ENCODE data around the gene ATG5. TPM values are rescaled to one million over a fixed set of nuclear protein-coding genes. Genes with fewer than 3 reads are reported as not detected.

ATG5 gene
- total RNA-seq, 1 experiment from 2014 or later = 51.4 TPM

DNA sequence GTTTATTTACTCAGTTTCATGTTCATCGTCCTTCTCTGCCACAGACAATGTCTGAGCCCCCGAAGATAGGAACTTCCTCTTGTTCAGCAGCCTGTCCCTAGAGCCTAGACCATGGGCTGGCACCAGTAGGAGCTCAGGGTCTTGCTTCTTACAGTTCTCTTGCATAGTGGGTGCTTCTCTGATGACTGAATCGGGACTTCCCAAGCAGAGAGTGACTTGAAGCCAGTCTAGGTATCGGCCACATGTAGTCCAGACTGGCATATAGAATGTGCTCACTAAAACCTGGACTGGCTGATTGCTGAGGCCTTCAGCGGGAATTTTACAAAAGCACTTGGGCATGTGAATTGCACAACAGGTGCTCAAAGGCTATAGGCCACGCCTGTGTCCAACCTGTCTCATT, 187.4 kb downstream of the ATG5 start:
- no peak overlapping the region for H3K4me3 ChIP-seq (ENCODE audit: low read depth in 2 of 2, low read length in 2 of 2)
- no peak overlapping the region for H3K27ac ChIP-seq (ENCODE audit: low read length)
- ChIA-PET POLR2A (no interaction called here), CTCF (no interaction called here)
- H3K9me3 ChIP-seq (ENCODE audit: control insufficient read depth, insufficient read depth, low read depth, low read length) = no peaks in the 10 kb centered on the region
- peaks cover 14% of the 10 kb centered on the region for H3K4me1 ChIP-seq (ENCODE audit: control insufficient read depth, insufficient read depth, low read length)
- TF ChIP-seq SIN3A (IDR thresholded peaks at IDR 0.05; ENCODE audit: borderline replicate concordance, insufficient read depth, low read depth, low read length) = no peak
- no peak for TF ChIP-seq TCF7L2 (IDR thresholded peaks at IDR 0.05; ENCODE audit: low read depth, low read length)
- TF ChIP-seq, protein P1, sequence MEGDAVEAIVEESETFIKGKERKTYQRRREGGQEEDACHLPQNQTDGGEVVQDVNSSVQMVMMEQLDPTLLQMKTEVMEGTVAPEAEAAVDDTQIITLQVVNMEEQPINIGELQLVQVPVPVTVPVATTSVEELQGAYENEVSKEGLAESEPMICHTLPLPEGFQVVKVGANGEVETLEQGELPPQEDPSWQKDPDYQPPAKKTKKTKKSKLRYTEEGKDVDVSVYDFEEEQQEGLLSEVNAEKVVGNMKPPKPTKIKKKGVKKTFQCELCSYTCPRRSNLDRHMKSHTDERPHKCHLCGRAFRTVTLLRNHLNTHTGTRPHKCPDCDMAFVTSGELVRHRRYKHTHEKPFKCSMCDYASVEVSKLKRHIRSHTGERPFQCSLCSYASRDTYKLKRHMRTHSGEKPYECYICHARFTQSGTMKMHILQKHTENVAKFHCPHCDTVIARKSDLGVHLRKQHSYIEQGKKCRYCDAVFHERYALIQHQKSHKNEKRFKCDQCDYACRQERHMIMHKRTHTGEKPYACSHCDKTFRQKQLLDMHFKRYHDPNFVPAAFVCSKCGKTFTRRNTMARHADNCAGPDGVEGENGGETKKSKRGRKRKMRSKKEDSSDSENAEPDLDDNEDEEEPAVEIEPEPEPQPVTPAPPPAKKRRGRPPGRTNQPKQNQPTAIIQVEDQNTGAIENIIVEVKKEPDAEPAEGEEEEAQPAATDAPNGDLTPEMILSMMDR (IDR thresholded peaks at IDR 0.05) = no peak
- TF ChIP-seq, protein P2, sequence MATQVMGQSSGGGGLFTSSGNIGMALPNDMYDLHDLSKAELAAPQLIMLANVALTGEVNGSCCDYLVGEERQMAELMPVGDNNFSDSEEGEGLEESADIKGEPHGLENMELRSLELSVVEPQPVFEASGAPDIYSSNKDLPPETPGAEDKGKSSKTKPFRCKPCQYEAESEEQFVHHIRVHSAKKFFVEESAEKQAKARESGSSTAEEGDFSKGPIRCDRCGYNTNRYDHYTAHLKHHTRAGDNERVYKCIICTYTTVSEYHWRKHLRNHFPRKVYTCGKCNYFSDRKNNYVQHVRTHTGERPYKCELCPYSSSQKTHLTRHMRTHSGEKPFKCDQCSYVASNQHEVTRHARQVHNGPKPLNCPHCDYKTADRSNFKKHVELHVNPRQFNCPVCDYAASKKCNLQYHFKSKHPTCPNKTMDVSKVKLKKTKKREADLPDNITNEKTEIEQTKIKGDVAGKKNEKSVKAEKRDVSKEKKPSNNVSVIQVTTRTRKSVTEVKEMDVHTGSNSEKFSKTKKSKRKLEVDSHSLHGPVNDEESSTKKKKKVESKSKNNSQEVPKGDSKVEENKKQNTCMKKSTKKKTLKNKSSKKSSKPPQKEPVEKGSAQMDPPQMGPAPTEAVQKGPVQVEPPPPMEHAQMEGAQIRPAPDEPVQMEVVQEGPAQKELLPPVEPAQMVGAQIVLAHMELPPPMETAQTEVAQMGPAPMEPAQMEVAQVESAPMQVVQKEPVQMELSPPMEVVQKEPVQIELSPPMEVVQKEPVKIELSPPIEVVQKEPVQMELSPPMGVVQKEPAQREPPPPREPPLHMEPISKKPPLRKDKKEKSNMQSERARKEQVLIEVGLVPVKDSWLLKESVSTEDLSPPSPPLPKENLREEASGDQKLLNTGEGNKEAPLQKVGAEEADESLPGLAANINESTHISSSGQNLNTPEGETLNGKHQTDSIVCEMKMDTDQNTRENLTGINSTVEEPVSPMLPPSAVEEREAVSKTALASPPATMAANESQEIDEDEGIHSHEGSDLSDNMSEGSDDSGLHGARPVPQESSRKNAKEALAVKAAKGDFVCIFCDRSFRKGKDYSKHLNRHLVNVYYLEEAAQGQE (IDR thresholded peaks at IDR 0.05; ENCODE audit: insufficient read depth in 1 of 2, low read depth in 2 of 2, low read length in 1 of 2) = no peak
- no peak for TF ChIP-seq POLR2AphosphoS5 (IDR thresholded peaks at IDR 0.05; ENCODE audit: low read depth, low read length)
- intact Hi-C loops (cut with micrococcal nuclease; ENCODE audit: unreplicated experiment) (no loop called here), in situ Hi-C loops (cut with HindIII; ENCODE audit: low pct_unique_long_range_greater_than_20kb, low sequenced_read_pairs) (no loop called here)
- H3K36me3 ChIP-seq (ENCODE audit: control insufficient read depth, insufficient read depth, low read length) = no peaks in the 10 kb centered on the region
- DNase-seq (ENCODE audit: low read depth, low spot score) (no peak), ATAC-seq (no peak; the same call in 1 of the 2 replicates)
- no peaks in the 10 kb centered on the region for H3K27me3 ChIP-seq (ENCODE audit: control insufficient read depth, insufficient read depth, low read length)
- no TSS peak for BruUV-seq (replicated peaks)

DNA sequence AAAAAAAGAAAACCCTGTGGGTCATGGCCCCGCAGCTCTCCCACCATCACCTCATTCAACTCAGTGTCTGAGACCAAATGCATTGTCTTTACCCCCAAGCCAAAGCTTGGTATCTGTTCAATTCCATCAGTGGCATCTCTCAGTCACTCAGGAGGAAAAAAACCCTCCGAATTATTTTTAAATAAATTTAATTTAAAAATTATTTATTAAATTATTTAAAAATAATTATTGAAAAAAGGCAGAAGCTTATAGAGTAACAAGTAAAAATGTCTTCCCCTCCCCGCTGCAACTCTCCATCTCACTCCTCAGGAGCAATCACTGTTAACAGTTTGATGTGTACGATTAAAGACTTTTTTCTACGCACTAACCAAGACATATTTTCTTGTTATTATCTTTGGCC, 188.7 kb downstream of the ATG5 start:
- ATAC-seq = no peak
- no peaks in the 10 kb centered on the region for H3K36me3 ChIP-seq (ENCODE audit: control insufficient read depth, insufficient read depth, low read length)
- no peaks in the 10 kb centered on the region for H3K27me3 ChIP-seq (ENCODE audit: control insufficient read depth, insufficient read depth, low read length)
- ChIA-PET CTCF (no interaction called here), POLR2A (no interaction called here)
- no peak for TF ChIP-seq TCF7L2 (IDR thresholded peaks at IDR 0.05; ENCODE audit: low read depth, low read length)
- TF ChIP-seq, protein P2 (IDR thresholded peaks at IDR 0.05; ENCODE audit: insufficient read depth in 1 of 2, low read depth in 2 of 2, low read length in 1 of 2) = no peak
- TF ChIP-seq, protein P1 (IDR thresholded peaks at IDR 0.05) = no peak
- TF ChIP-seq SIN3A (IDR thresholded peaks at IDR 0.05; ENCODE audit: borderline replicate concordance, insufficient read depth, low read depth, low read length) = no peak
- no peak for DNase-seq (ENCODE audit: low read depth, low spot score)
- BruUV-seq (replicated peaks) = no TSS peak
- no peak overlapping the region for H3K27ac ChIP-seq (ENCODE audit: low read length)
- no peak overlapping the region for H3K4me3 ChIP-seq (ENCODE audit: low read depth in 2 of 2, low read length in 2 of 2)
- no peaks in the 10 kb centered on the region for H3K9me3 ChIP-seq (ENCODE audit: control insufficient read depth, insufficient read depth, low read depth, low read length)
- intact Hi-C loops (cut with micrococcal nuclease; ENCODE audit: unreplicated experiment) (no loop called here), in situ Hi-C loops (cut with HindIII; ENCODE audit: low pct_unique_long_range_greater_than_20kb, low sequenced_read_pairs) (no loop called here)
- H3K4me1 ChIP-seq (ENCODE audit: control insufficient read depth, insufficient read depth, low read length) = peaks cover 14% of the 10 kb centered on the region

Measured in Panc1 (cell line).